Ovary (tissue), 9 donors: ENCODE results near the gene LPCAT2. TPM values are rescaled to one million over a fixed set of nuclear protein-coding genes. Genes with fewer than 3 reads are reported as not detected.

Experiments used
- DNase-seq, 5 donors: peaks; one replicate each; pipeline ENCODE4 v3.0.0-alpha.2; 2019 to 2020
- H3K27ac ChIP-seq, 2 donors: fragments of 200-600 bp; one replicate each; pipeline versions ENCODE4 v1.5.1 to v1.8.0; 2019 to 2022
- H3K27me3 ChIP-seq: fragments of 200-600 bp; one replicate; pipeline ENCODE4 v1.8.0; 2022
- H3K36me3 ChIP-seq: fragments of 200-600 bp; sonication (generic); one replicate; pipeline ENCODE4 v1.5.1; 2019
- H3K4me1 ChIP-seq: one replicate; pipeline ENCODE4 v1.8.1; 2013; ENCODE audit warnings: mild to moderate bottlenecking, moderate library complexity; ENCODE audit not compliant: insufficient read depth
- H3K4me3 ChIP-seq: fragments of 200-600 bp; sonication (generic); one replicate; pipeline ENCODE4 v1.5.1; 2017
- H3K9me3 ChIP-seq, 2 donors: fragments of 200-600 bp in 1 of 2; sonication (generic) in 1 of 2; one replicate each; pipeline versions ENCODE4 v1.5.1 to v1.8.1; 2013 to 2019; ENCODE audit warnings: mild to moderate bottlenecking in 1 of 2, moderate library complexity in 1 of 2
- CTCF ChIP-seq, 3 donors: fragments of 450-650 bp in 2 of 3; fragments of 200-600 bp in 1 of 3; IDR thresholded peaks; one replicate each; pipeline versions ENCODE4 v1.5.1 to v1.8.0; 2016 to 2022; ENCODE audit warnings: antibody characterized with exemption in 3 of 3, mild to moderate bottlenecking in 1 of 3
- EP300 ChIP-seq: sonication (generic); formaldehyde crosslinking; IDR thresholded peaks from one replicate; pipeline ENCODE4 v1.6.1; 2017; ENCODE audit warnings: antibody characterized with exemption
- POLR2A ChIP-seq: fragments of 450-650 bp; IDR thresholded peaks from one replicate; pipeline ENCODE4 v1.6.1; 2017; ENCODE audit warnings: antibody characterized with exemption, mild to moderate bottlenecking, moderate library complexity
- WGBS, 3 donors: extraction: QIAGEN DNeasy Blood & Tissue Kit in 1 of 3; methylation state at CpG; one replicate each; pipeline versions ENCODE4 v1.1.5 to v1.1.7; 2013 to 2017; 5-methylcytosine and 5-hydroxymethylcytosine counted together
- intact Hi-C, 4 donors: fragments of 100-400 bp; cut with DNase I; formaldehyde crosslinking; loops; one replicate each; pipeline versions ENCODE4 v1.11.0 to v1.15.1; 2022 to 2023
- polyA plus RNA-seq, 2 donors: library from polyadenylated mRNA; stranded (reverse); fragments of 200-250 nt in 1 of 2; fragments of 350-450 nt in 1 of 2; fragmentation: Illumina TruSeq in 1 of 2; extraction: RNeasy Lipid Tissue Mini Kit (QIAGEN cat#74804) in 1 of 2; gene quantifications; one replicate each; pipeline ENCODE4 v1.2.3, GENCODE V29; 2013 to 2014
- total RNA-seq, 7 donors: library from RNA; depleted of rRNA in 2 of 7; stranded (reverse); fragments of >200 nt in 2 of 7; fragmentation: NEBNext Ultra II Directional in 3 of 7; extraction: Animal tissue kit (Norgen Biotek cat#: 25700) in 3 of 7; gene quantifications; one replicate each; pipeline versions ENCODE4 v1.1.0 to v1.2.4, GENCODE V29; 2016 to 2023
- donor health status: DM: no; HTN: no; CAD: no; lungs with moderate emphysema.
- donor health status: DM: no; HTN: no; CAD: no.
- donor health status: Bipolar disorder and iron deficiency.
- donor health status: DM: yes; HTN: yes; CAD: no.
- donor health status: DM: no; HTN: no; CAD: no.
- donor health status: DM: yes; HTN: yes; CAD: no.

LPCAT2 gene
- total and polyA plus RNA-seq, 9 donors, result 12.2 to 39.7 (median 22.3) TPM

GRCh38 chr16:55502801-55503366 is 6.0 kb upstream of the LPCAT2 start:
- Histone ChIP-seq H3K27ac (peak overlapping the region in 1 of 2 donors; percentile 22), H3K4me3 (no peak overlapping the region), H3K27me3 (no peaks in the 10 kb centered on the region), H3K9me3 (no peaks in the 10 kb centered on the region), H3K4me1 (peaks cover 7% of the 10 kb centered on the region), H3K36me3 (no peaks in the 10 kb centered on the region)
- intact Hi-C loops, result no loop called here
- TF ChIP-seq POLR2A, result no peak
- TF ChIP-seq EP300, result no peak
- no peak for TF ChIP-seq CTCF (IDR thresholded peaks at IDR 0.05)
- 6 to 7% (median 6%) methylated on average over 13 of the region's 13 CpGs for WGBS, 3 donors
- peak; percentile 96 to 99 (median 97) for DNase-seq

GRCh38 chr16:55503726-55504550 is 4.9 kb upstream of the LPCAT2 start:
- no peaks in the 10 kb centered on the region for H3K9me3 ChIP-seq
- no peaks in the 10 kb centered on the region for H3K27me3 ChIP-seq
- H3K36me3 ChIP-seq, result no peaks in the 10 kb centered on the region
- DNase-seq, result no peak
- WGBS, 3 donors, result 72 to 83% (median 78%) methylated on average over 8 of the region's 8 CpGs
- intact Hi-C loops, result no loop called here
- no peak overlapping the region for H3K4me3 ChIP-seq
- H3K27ac ChIP-seq, result peak overlapping the region in 1 of 2 donors; percentile 22
- no peak for TF ChIP-seq CTCF (IDR thresholded peaks at IDR 0.05)
- no peak for TF ChIP-seq EP300
- TF ChIP-seq POLR2A, result no peak
- H3K4me1 ChIP-seq, result peaks cover 7% of the 10 kb centered on the region

GRCh38 chr16:55505333-55506015 is 3.4 kb upstream of the LPCAT2 start:
- intact Hi-C loops, result no loop called here

More at GRCh38 chr16:55505333-55506015, 3.4 kb upstream of the LPCAT2 start:
- Histone ChIP-seq H3K36me3 (no peaks in the 10 kb centered on the region), H3K27ac (no peak overlapping the region), H3K9me3 (no peaks in the 10 kb centered on the region), H3K4me1 (peaks cover 9% of the 10 kb centered on the region), H3K4me3 (no peak overlapping the region), H3K27me3 (no peaks in the 10 kb centered on the region)
- DNase-seq, result no peak
- WGBS, 3 donors, result 92 to 95% (median 93%) methylated on average over 10 of the region's 10 CpGs
- TF ChIP-seq CTCF (IDR thresholded peaks at IDR 0.05) (no peak), EP300 (no peak), POLR2A (no peak)
